LNCaP clone FGC (cell line): ENCODE data around the gene NQO2.

Experiments
- DNase-seq: peaks from one replicate; pipeline ENCODE4 v3.0.0-alpha.2; 2011; ENCODE audit warnings: low read depth
- H3K4me3 ChIP-seq: 2 replicates; pipeline ENCODE4 v1.5.1; 2011; ENCODE audit warnings: mild to moderate bottlenecking, low read depth, low read length, control low read depth
- TF ChIP-seq, protein P1 (sequence below): IDR thresholded peaks from 2 replicates; pipeline ENCODE4 v1.5.1; 2012; ENCODE audit warnings: mild to moderate bottlenecking; ENCODE audit not compliant: control insufficient read depth, insufficient read depth; ENCODE audit errors: extremely low read depth

NQO2 gene, protein sequence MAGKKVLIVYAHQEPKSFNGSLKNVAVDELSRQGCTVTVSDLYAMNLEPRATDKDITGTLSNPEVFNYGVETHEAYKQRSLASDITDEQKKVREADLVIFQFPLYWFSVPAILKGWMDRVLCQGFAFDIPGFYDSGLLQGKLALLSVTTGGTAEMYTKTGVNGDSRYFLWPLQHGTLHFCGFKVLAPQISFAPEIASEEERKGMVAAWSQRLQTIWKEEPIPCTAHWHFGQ

DNA sequence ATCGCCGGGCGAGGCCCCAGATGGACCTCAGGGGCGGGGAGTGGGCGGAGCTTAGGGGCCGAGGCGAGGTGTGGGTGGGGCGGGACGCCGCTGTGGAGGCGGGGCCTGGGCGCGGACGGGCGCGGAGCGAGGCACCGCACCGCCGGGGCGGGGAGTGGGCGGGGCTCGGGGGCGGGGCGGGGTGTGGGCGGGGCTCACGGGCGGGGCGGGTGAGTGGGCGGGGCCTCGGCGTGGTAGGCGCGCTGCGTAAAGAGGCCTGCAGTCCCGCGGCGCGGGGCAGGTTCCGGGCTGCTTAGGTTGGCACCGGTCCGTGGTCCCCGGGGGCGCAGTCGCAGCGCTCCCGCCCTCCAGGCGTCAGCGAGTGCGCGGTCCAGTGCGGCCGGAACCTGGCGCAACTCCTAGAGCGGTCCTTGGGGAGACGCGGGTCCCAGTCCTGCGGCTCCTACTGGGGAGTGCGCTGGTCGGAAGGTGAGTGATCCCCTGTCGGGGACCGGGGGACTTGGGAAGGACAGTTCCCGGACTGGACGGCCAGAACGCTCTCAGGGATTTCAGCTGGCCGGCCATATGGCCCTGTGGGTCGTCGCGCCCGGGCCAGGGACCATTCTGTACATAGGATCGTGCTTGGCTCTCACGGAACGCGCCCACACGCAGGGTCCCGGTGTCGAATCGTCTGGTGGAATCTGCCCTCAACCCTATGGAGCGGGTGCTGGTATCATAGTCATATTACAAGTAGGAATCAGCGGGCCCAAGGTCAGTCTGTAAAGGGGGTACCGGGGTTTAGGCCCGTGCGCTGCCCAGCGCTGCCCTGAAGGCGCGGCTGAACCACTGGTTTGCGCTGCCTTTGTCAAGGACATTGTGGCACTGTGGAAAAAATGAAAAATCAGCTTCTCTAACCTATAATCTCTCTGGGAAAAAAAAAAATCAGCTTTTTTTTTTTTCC is at the start of gene NQO2:
NQO2 (plus strand) TSS at position 277 of the 940 bp plus-strand sequence. CDS start 6,659 bp downstream, outside the sequence.
- no peak for DNase-seq

DNA sequence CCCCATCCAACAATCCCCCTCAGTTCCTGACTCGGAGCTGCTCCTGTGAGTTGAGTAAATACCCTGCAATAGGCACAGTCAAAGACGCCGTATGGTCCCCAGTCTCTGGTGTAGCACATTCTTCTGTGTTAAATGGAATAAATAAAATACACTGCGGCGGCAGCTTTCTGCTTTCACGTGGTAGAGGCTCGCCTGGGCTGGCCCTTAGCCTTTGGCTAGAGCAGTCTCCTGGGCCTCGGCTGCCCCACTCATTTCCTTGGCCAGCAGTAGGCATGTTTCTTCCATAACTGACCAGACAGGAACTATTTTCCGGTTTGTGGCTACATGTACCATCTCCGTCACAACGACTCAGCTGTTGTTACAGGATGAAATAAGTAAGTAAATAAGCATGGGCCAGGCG is 49.0 kb upstream of the NQO2 start:
- TF ChIP-seq, protein P1, sequence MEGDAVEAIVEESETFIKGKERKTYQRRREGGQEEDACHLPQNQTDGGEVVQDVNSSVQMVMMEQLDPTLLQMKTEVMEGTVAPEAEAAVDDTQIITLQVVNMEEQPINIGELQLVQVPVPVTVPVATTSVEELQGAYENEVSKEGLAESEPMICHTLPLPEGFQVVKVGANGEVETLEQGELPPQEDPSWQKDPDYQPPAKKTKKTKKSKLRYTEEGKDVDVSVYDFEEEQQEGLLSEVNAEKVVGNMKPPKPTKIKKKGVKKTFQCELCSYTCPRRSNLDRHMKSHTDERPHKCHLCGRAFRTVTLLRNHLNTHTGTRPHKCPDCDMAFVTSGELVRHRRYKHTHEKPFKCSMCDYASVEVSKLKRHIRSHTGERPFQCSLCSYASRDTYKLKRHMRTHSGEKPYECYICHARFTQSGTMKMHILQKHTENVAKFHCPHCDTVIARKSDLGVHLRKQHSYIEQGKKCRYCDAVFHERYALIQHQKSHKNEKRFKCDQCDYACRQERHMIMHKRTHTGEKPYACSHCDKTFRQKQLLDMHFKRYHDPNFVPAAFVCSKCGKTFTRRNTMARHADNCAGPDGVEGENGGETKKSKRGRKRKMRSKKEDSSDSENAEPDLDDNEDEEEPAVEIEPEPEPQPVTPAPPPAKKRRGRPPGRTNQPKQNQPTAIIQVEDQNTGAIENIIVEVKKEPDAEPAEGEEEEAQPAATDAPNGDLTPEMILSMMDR, result no peak
- no peak for DNase-seq
- no peak overlapping the region for H3K4me3 ChIP-seq

More for the DNA sequence above, at the start of gene NQO2:
- H3K4me3 ChIP-seq, result peak within 1 kb of the TSS; percentile 88
- TF ChIP-seq, protein P1, result no peak

DNA sequence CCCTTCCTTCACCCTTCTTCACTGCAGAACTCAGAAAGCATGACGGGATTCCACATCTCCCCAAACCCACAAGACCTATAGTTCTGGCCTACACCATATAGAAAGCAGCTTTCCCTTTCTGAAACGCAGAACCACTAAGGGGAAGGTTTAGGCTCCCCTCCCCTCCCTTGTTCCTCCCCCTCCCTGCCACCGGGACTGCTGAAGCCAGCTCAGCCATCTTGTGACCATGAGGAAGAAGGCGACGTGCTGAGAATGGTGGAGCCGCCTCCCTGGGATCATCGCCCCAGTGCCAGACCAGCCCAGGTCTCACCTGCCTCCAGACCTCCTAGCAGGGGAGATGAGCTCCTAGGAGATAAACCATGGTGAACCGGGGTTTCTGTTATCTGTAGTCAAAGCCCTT is 48.0 kb upstream of the NQO2 start:
- H3K4me3 ChIP-seq, result no peak overlapping the region
- TF ChIP-seq, protein P1, result no peak
- no peak for DNase-seq

DNA sequence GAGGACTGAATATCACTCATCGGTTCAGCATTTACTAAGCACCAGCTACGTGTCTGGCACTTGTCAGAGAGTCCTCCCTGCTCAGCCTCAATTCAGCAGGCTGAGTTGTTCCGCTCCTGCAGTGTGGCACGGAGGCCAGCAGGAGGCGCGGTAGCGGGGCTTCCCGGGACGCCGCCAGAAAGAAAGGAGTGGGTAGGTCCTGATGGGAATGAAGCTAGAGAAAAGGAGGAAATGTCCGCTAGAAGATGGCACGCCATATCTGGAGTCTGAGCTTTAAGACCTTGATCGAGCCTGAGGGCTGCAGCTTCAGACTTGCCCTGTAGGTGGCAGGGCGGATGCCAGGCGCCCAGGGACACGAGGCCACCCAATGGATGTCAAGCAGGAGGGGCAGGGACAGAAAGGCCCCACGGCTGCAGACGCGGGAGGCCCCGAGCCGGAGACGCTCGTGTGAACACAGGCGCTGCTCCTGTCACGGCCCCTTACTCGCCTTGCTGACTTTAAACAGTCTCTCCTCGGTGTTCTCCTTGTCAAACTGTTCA is 47.1 kb upstream of the NQO2 start:
- TF ChIP-seq, protein P1, result peak; percentile 28
- no peak overlapping the region for H3K4me3 ChIP-seq
- DNase-seq, result no peak

DNA sequence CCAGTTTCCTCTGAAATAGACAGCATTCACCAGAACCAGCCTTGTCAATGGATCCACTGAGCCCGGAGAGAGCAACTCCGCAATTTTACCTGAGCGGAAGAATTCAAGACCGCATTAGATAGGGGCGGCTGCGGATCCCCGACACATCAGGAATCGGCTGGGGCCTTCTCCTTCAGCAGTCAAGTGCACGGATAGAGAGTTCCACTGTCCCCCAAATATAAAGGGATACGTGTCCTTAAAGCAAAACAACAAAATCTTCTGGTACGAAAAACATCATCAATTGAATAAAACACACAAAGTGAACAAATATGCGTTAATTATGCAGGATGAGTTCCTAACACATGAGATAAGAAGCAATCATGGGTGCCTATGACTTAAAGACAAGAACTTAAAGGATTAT is 46.6 kb upstream of the NQO2 start:
- TF ChIP-seq, protein P1, result no peak
- DNase-seq, result no peak
- H3K4me3 ChIP-seq, result no peak overlapping the region

DNA sequence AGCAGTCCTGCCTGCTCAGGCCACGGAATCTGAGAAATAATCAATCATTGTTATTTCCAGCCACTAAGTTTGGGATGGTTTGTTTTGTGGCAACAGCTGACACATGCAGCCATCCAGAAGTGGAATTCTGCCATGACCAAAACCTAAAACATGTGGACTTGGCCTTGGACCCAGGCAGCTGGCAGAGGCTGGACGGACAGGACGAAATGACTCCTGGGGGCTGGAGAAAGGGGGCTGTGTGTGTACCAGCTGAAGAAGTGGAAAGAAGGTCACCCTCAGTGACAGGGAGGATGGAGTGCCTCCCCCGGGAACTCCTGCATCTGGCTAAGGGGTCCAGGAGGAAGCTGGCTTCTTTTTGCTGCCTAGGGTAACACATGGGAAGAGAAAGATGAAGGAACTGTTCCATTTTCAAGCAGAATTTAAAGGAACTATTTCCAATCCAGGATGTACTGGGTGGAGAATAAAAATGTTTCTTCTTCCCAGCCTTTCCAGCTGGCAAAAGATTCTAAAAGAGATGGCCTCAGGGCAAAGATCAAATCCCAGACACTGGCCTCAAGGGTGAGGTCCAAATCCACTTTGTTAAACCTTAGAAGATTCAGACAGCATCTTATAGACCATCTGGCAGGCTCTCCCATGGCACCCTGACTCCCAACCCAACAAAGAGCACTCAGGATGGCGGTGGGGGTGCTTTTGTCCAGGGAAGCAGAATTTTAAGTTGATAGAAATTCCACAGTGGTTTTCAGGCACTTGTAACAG is 42.6 kb upstream of the NQO2 start:
- no peak for DNase-seq
- no peak overlapping the region for H3K4me3 ChIP-seq
- TF ChIP-seq, protein P1, result no peak
